ENCODE data around the gene DND1. TPM values are rescaled to one million over a fixed set of nuclear protein-coding genes. Genes with fewer than 3 reads are reported as not detected.

Gene DND1
- total RNA-seq, 3 donors from 2014 or later (not counting 1 experiment from before 2014, with no cell fraction given): 0.90 to 1.1 (median 1.1) TPM

- no peak for TF ChIP-seq CTCF (IDR thresholded peaks at IDR 0.05)
- Mint-ChIP-seq H3K4me1 (peaks cover 14 to 28% of the 10 kb centered on the region in 2 donors), H3K4me3 (peak overlapping the region; percentile 91), H3K27ac (peak overlapping the region in 1 of 2 donors; percentile 72), H3K9me3 (no peaks in the 10 kb centered on the region), H3K27me3 (ENCODE audit: low read depth in 2 of 2) (peaks cover 6 to 10% of the 10 kb centered on the region in 2 donors), H3K36me3 (no peaks in the 10 kb centered on the region)
- no peak overlapping the region for H3K27ac ChIP-seq (ENCODE audit: low read length)
- H3K27me3 ChIP-seq (ENCODE audit: control insufficient read depth, insufficient read depth, low read length): peaks cover 4% of the 10 kb centered on the region
- no peaks in the 10 kb centered on the region for H3K9me3 ChIP-seq (ENCODE audit: control insufficient read depth, insufficient read depth, low read length)
- intact Hi-C loops (cut with micrococcal nuclease): no loop called here
- no peak overlapping the region for H3K4me3 ChIP-seq (ENCODE audit: low read length)
- H3K36me3 ChIP-seq (ENCODE audit: control insufficient read depth, insufficient read depth, low read length): no peaks in the 10 kb centered on the region
- ATAC-seq (no peak), DNase-seq (no peak)
- peaks cover 20% of the 10 kb centered on the region for H3K4me1 ChIP-seq (ENCODE audit: control insufficient read depth, insufficient read depth, low read length)
- no CpG with 5 or more reads among the region's 2 CpGs for WGBS (ENCODE audit: insufficient coverage)
Observed at GRCh38 chr5:140633501-140633900, 39.9 kb downstream of the DND1 start.

DNA sequence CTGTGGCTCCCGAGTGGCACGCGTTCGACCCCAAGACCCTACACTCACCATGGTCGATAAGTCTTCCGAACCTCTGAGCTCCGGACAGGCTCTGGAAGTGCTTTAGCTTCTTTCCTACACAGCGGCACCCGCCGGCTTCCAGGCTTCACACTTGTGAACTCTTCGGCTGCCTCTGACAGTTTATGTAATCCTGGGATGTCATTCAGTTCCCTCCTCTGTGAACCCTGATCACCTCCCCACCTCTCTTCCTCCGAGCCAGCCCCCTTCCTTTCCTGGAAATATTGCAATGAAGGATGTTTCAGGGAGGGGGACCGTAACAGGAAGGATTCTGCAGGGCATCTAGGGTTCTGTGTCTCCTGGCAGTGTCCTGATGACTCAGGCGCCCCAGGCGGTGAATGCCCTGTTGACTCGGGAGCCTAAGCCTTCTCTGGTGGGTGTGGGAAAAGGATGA, 40.3 kb downstream of the DND1 start, which contains the start of gene CD14:
TSS of gene CD14 (minus strand) at position 155 of the 451 bp plus-strand sequence. CDS start at position 51, 104 bp downstream.
- Mint-ChIP-seq H3K4me1 (peaks cover 14 to 26% of the 10 kb centered on the region in 2 donors), H3K27me3 (ENCODE audit: low read depth in 2 of 2) (peaks cover 10 to 15% of the 10 kb centered on the region in 2 donors), H3K36me3 (no peaks in the 10 kb centered on the region), H3K9me3 (no peaks in the 10 kb centered on the region), H3K27ac (peak within 1 kb of the TSS in 1 of 2 donors; percentile 72), H3K4me3 (peak within 1 kb of the TSS; percentile 91)
- no peaks in the 10 kb centered on the region for H3K9me3 ChIP-seq (ENCODE audit: control insufficient read depth, insufficient read depth, low read length)
- H3K27me3 ChIP-seq (ENCODE audit: control insufficient read depth, insufficient read depth, low read length): peaks cover 4% of the 10 kb centered on the region
- ATAC-seq: peak in 1 of 3 donors; percentile 29
- H3K27ac ChIP-seq (ENCODE audit: low read length): peak within 1 kb of the TSS; percentile 41
- TF ChIP-seq CTCF (IDR thresholded peaks at IDR 0.05): no peak
- 8% methylated on average over 12 of the region's 16 CpGs for WGBS (ENCODE audit: insufficient coverage)
- DNase-seq: peak in 1 of 2 donors; percentile 35
- peaks cover 18% of the 10 kb centered on the region for H3K4me1 ChIP-seq (ENCODE audit: control insufficient read depth, insufficient read depth, low read length)
- H3K36me3 ChIP-seq (ENCODE audit: control insufficient read depth, insufficient read depth, low read length): no peaks in the 10 kb centered on the region
- peak within 1 kb of the TSS; percentile 61 for H3K4me3 ChIP-seq (ENCODE audit: low read length)
- intact Hi-C loops (cut with micrococcal nuclease): no loop called here

DNA sequence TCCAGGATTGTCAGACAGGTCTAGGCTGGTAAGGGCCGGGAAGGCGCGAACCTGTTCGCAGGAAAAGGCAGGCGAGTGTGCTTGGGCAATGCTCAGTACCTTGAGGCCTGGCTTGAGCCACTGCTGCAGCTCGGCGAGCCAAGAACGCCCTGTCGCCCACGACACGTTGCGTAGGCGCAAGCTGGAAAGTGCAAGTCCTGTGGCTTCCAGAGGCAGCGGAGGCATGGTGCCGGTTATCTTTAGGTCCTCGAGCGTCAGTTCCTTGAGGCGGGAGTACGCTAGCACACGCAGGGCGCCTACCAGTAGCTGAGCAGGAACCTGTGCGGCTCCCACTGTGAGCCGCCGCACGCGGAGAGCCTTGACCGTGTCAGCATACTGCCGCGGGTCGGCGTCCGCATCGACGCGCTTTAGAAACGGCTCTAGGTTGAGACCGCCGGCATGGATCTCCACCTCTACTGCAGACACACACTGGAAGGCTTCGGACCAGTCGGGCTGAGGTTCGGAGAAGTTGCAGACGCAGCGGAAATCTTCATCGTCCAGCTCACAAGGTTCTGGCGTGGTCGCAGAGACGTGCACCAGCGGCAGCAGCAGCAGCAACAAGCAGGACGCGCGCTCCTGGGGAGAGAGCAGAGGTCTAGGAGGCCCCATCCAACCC, 40.9 kb downstream of the DND1 start:
- DNase-seq: peak in 1 of 2 donors; percentile 75
- Histone ChIP-seq H3K4me1 (ENCODE audit: control insufficient read depth, insufficient read depth, low read length) (peaks cover 18% of the 10 kb centered on the region), H3K27me3 (ENCODE audit: control insufficient read depth, insufficient read depth, low read length) (peaks cover 4% of the 10 kb centered on the region), H3K27ac (ENCODE audit: low read length) (peak overlapping the region; percentile 41), H3K9me3 (ENCODE audit: control insufficient read depth, insufficient read depth, low read length) (no peaks in the 10 kb centered on the region), H3K4me3 (ENCODE audit: low read length) (peak overlapping the region; percentile 61), H3K36me3 (ENCODE audit: control insufficient read depth, insufficient read depth, low read length) (no peaks in the 10 kb centered on the region)
- WGBS (ENCODE audit: insufficient coverage): 2% methylated on average over 51 of the region's 51 CpGs
- TF ChIP-seq CTCF (IDR thresholded peaks at IDR 0.05): no peak
- H3K9me3 Mint-ChIP-seq: no peaks in the 10 kb centered on the region
- H3K36me3 Mint-ChIP-seq: no peaks in the 10 kb centered on the region
- intact Hi-C loops (cut with micrococcal nuclease): no loop called here
- peaks cover 14 to 26% of the 10 kb centered on the region in 2 donors for H3K4me1 Mint-ChIP-seq
- peak overlapping the region in 1 of 2 donors; percentile 72 for H3K27ac Mint-ChIP-seq
- H3K4me3 Mint-ChIP-seq: peak overlapping the region; percentile 91
- peak; percentile 74 to 85 (median 78) for ATAC-seq
- peaks cover 11 to 20% of the 10 kb centered on the region in 2 donors for H3K27me3 Mint-ChIP-seq (ENCODE audit: low read depth in 2 of 2)
